ENCODE results near the gene SLC5A12. TPM values are rescaled to one million over a fixed set of nuclear protein-coding genes. Genes with fewer than 3 reads are reported as not detected.

SLC5A12 gene
- total RNA-seq, 1 experiment from 2014 or later, result not detected

DNA sequence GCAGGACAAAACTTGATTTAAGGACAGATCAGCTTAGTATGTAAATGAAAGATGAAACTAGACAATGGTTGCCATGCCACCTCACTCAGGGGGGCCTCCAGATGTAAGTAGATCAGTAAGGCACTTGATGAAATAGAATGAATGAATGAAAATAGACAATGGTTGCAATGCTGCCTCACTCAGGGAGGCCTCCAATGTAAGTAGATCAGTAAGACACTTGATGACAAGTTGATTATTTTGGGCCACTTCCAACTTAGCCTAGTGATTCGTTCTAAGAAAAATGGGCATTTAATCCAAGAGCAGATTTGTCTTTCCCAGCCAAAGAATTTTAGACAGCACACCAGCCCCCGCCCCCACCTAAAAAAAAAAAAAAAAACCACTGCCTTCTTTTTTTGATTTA is 19.2 kb upstream of the SLC5A12 start:
- H3K36me3 ChIP-seq, result no peaks in the 10 kb centered on the region
- DNase-seq (ENCODE audit: low read depth in 1 of 2, low spot score in 2 of 2), result no peak
- no peaks in the 10 kb centered on the region for H3K9me3 ChIP-seq (replicated peaks)
- H3K4me1 ChIP-seq (replicated peaks), result no peaks in the 10 kb centered on the region
- no peaks in the 10 kb centered on the region for H3K27me3 ChIP-seq (replicated peaks)
- no peak overlapping the region for H3K4me3 ChIP-seq
- H3K27ac ChIP-seq, result no peak overlapping the region

DNA sequence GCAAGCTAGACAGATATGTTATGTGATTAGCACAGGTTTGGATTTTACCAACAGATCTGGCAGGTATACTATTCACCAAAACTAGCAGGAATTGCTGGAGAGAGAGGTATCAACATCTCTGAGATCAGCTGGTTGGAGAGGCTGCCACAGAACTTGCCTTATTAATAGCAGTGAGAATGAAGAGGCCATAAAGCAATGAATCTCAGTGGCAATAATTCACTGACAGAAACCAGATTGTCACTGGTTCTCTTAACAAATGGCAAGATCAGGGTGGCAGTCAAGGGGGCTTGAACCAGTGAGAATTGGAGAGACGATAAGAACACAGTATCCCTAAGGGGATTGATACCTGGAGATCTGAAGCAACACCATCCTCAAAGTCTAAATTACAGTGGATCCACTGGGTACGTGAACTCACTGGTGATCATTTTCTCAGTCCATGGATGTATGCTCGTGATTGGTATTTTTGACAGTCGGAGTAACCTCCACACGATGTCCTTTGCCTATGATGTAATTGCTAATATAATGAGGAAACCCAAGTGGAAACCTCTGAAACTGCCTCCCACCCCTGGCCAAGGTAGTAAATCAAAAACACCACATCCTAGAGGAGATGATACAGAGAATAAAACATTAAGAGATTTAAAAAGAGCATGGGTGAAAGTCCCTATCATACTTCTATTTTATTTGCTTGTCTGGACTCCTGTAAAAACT is 17.7 kb upstream of the SLC5A12 start:
- no peak overlapping the region for H3K4me3 ChIP-seq
- H3K27ac ChIP-seq, result no peak overlapping the region
- no peak for DNase-seq (ENCODE audit: low read depth in 1 of 2, low spot score in 2 of 2)
- H3K36me3 ChIP-seq, result no peaks in the 10 kb centered on the region
- no peaks in the 10 kb centered on the region for H3K9me3 ChIP-seq (replicated peaks)
- no peaks in the 10 kb centered on the region for H3K27me3 ChIP-seq (replicated peaks)
- no peaks in the 10 kb centered on the region for H3K4me1 ChIP-seq (replicated peaks)

DNA sequence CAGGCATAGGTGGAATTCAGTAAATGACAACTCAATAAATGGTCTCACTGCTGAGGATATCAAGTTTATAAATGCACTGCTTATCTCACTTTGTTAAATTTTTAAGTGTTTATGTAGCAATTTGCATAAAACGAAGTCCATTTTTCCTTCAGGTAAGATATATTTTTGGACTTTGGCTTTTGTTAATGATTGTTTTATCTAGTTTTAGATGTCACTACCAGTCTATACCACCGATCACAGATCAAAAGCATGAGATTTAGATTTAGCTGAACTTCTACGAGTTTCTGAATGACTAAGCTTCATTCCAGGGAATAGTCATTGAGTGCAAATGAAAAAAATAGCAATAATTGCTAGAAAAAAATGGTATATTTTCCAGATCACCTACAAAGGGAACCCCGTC is 12.8 kb upstream of the SLC5A12 start:
- H3K9me3 ChIP-seq (replicated peaks), result no peaks in the 10 kb centered on the region
- H3K4me3 ChIP-seq, result no peak overlapping the region
- no peaks in the 10 kb centered on the region for H3K4me1 ChIP-seq (replicated peaks)
- no peaks in the 10 kb centered on the region for H3K36me3 ChIP-seq
- no peaks in the 10 kb centered on the region for H3K27me3 ChIP-seq (replicated peaks)
- H3K27ac ChIP-seq, result no peak overlapping the region
- no peak for DNase-seq (ENCODE audit: low read depth in 1 of 2, low spot score in 2 of 2)

DNA sequence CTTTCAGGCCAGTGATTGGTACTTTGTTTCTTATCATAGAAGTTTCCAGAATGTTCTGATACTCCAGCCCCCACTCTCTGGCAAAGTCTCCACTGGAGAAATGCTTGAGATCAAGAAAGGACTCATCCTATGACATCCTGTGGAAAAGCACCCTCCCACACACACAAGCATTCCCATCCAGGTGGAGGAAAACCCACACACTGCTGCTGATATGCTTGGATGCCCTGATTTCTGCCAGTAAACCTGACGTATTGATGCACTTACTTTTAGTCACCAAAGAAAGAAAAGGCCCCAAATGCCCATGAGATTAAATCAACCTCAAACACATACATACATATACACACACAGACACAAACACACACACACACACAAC is 9.2 kb upstream of the SLC5A12 start:
- no peaks in the 10 kb centered on the region for H3K4me1 ChIP-seq (replicated peaks)
- H3K4me3 ChIP-seq, result no peak overlapping the region
- no peaks in the 10 kb centered on the region for H3K9me3 ChIP-seq (replicated peaks)
- no peak overlapping the region for H3K27ac ChIP-seq
- H3K36me3 ChIP-seq, result no peaks in the 10 kb centered on the region
- DNase-seq (ENCODE audit: low read depth in 1 of 2, low spot score in 2 of 2), result no peak
- 0 out of 2 replicates have a peak, but pooled peaks cover under 1% of the 10 kb centered on the region for H3K27me3 ChIP-seq (replicated peaks)

DNA sequence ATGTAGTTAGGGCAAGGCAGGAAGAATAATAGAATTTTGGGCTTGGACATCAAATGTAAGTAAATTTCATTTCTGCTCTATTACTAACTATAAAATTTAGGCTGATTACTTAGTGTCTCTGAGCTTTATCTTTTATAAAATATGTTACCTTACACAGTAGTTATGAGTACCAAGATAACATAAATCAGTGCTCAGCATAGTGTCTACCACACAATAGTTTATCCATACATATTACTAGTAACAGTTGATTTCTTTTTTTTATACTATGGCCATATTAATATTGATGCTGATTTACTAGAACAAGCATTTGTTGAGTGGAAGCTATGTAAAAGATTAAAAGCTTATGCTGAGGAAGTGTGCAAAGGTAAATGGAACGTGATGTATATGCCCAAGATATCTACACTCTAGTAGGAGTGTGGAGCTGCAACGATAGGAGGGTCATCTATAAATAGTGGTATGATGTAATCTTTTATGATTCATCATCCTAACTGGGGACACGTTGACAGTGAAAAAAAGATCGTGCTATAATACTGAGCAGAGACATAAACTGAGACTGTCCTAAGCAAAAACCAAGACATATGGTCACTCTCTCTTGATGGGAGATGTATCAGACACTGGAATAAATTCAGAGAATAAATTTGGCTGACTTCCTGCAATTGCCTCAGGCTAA is 8.7 kb upstream of the SLC5A12 start:
- Histone ChIP-seq H3K27ac (no peak overlapping the region), H3K27me3 (replicated peaks) (0 out of 2 replicates have a peak, but pooled peaks cover 4% of the 10 kb centered on the region), H3K9me3 (replicated peaks) (no peaks in the 10 kb centered on the region), H3K4me1 (replicated peaks) (no peaks in the 10 kb centered on the region), H3K36me3 (no peaks in the 10 kb centered on the region), H3K4me3 (no peak overlapping the region)
- no peak for DNase-seq (ENCODE audit: low read depth in 1 of 2, low spot score in 2 of 2)

DNA sequence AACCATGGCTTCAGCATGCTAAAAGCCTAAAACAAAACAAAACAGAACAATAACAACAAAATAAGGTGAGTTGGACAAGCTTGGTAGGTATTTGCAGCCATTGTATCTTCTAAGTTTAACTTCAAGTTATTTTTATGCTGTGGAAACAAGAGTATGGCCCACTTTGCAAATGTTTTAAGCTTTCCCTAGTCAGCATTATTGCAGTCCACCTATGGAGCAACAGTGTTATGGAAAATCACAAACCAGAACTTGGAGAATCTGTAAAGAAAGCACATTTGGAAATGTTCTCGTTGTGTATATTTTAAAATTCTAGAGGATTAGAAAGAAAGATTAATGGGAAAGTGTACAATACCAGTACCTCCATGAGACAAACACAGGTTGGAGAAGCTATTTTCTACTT is 7.4 kb upstream of the SLC5A12 start:
- no peaks in the 10 kb centered on the region for H3K9me3 ChIP-seq (replicated peaks)
- 0 out of 2 replicates have a peak, but pooled peaks cover 4% of the 10 kb centered on the region for H3K27me3 ChIP-seq (replicated peaks)
- DNase-seq (ENCODE audit: low read depth in 1 of 2, low spot score in 2 of 2), result no peak
- no peak overlapping the region for H3K27ac ChIP-seq
- H3K4me3 ChIP-seq, result no peak overlapping the region
- no peaks in the 10 kb centered on the region for H3K4me1 ChIP-seq (replicated peaks)
- H3K36me3 ChIP-seq, result no peaks in the 10 kb centered on the region

DNA sequence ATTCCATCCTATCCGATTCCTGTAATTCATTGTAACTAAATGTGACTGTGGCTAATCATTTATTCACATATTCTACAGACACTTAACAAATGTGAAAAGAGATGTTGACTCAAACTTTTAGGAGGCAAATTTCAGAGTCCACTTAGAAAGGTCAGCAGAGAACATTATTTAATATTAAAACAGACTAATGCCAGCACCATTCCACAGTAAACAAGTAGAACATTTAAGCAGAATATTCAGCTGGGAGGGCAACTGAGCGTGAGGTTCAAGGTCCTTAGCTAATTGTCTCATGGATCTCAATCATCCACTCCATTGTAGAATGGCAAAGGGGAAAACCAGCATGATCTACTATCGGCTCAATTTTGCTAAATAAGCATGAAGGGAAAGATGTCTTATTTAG is 5.1 kb upstream of the SLC5A12 start:
- no peak overlapping the region for H3K4me3 ChIP-seq
- no peaks in the 10 kb centered on the region for H3K36me3 ChIP-seq
- no peak for DNase-seq (ENCODE audit: low read depth in 1 of 2, low spot score in 2 of 2)
- 0 out of 2 replicates have a peak, but pooled peaks cover 4% of the 10 kb centered on the region for H3K27me3 ChIP-seq (replicated peaks)
- H3K4me1 ChIP-seq (replicated peaks), result no peaks in the 10 kb centered on the region
- no peaks in the 10 kb centered on the region for H3K9me3 ChIP-seq (replicated peaks)
- H3K27ac ChIP-seq, result no peak overlapping the region

DNA sequence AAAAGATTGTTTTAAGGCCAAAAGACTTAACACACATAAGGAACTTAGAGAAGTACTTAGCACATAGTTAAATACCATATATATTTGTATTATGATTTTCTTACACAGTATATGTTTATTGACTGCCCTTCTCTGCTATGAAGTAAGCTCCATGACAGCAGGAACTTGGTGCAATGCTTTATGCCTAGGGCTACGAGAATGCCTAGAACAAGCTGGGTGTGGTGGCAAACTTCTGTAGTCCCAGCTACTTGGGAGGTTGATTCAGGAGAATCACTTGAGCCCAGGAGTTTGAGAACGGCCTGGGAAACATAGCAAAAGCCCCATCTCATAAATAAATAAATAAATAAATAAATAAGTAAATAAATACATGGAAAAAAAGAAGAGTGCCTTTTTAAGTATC is 1.9 kb downstream of the SLC5A12 start:
- no peak overlapping the region for H3K27ac ChIP-seq
- DNase-seq (ENCODE audit: low read depth in 1 of 2, low spot score in 2 of 2), result no peak
- H3K27me3 ChIP-seq (replicated peaks), result no peaks in the 10 kb centered on the region
- H3K4me3 ChIP-seq, result no peak overlapping the region
- no peaks in the 10 kb centered on the region for H3K9me3 ChIP-seq (replicated peaks)
- no peaks in the 10 kb centered on the region for H3K36me3 ChIP-seq
- no peaks in the 10 kb centered on the region for H3K4me1 ChIP-seq (replicated peaks)

DNA sequence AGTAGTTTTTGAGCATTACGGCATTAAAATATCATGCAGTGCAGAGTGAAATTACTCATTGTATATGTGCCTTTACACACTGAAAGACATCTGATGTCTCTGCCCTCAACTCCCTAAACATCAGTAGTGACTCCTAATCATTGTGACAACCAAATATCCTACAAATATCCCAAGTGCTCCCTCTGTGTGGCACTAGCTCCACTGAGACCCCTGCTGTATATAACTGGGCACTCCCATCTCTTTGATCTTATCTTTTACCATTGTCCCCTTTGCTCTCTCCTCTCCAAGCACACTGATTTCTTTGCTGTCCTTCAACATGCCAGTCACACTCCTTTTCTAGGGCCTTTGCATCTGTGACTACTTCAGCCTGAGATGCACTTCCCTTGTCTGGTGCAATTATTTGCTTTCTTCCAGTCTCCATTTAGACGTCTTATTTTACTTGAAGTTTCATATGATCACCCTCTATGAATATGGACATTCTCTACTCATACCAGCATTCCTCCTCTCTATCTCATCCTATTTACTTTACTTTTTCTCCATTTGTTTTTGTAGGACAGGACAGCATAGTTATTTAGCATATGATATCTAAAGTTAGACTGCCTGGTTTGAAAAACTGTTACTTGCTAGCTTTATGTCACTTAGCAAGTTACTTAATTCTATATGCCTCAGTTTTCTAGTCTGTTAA is 2.4 kb downstream of the SLC5A12 start:
- no peak for DNase-seq (ENCODE audit: low read depth in 1 of 2, low spot score in 2 of 2)
- H3K9me3 ChIP-seq (replicated peaks), result no peaks in the 10 kb centered on the region

DNA sequence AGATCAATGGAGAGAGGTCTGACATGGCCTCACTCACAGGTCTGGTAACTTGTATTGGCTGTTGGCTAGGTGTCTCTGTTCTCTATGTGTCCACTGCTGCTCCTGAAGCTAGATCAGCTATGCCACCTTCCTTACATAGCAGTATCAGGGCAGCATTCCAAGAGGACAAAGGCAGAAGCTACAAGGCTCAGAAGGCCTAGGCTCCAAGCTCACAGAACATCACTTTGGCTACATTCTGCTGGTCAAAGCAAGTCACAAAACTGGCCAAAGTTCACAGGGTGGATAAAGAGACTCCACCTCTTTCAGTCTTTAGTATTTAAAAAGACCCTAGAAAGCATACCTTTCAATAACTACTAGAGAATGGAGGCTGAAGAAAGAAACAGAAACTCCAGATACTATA is 4.1 kb downstream of the SLC5A12 start:
- Histone ChIP-seq H3K36me3 (no peaks in the 10 kb centered on the region), H3K9me3 (replicated peaks) (no peaks in the 10 kb centered on the region)
- DNase-seq (ENCODE audit: low read depth in 1 of 2, low spot score in 2 of 2), result no peak

More for the DNA sequence above, 2.4 kb downstream of the SLC5A12 start:
- no peaks in the 10 kb centered on the region for H3K27me3 ChIP-seq (replicated peaks)
- H3K4me3 ChIP-seq, result no peak overlapping the region
- H3K4me1 ChIP-seq (replicated peaks), result no peaks in the 10 kb centered on the region
- no peak overlapping the region for H3K27ac ChIP-seq
- no peaks in the 10 kb centered on the region for H3K36me3 ChIP-seq

DNA sequence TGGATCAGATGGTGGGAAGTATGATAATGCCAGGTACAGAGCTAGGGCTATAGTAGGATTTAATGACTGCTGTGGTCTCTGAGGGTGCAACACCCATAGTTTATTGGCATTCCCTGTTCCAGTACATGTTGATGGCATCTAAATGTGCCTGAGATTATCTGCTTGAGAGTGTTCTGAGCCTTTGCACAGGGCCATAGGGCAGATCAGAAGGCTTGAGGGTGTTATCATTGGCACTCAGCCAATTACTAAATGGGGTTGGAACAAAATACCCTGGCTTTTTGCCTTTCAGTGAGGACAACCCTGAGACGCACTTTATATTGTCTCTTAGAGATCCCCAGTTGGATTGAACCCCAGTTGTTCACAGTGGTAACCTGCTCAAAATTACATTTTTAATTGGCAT is 6.7 kb downstream of the SLC5A12 start:
- Histone ChIP-seq H3K9me3 (replicated peaks) (no peaks in the 10 kb centered on the region), H3K27me3 (replicated peaks) (peaks cover 2% of the 10 kb centered on the region; the same call in 1 of the 2 replicates), H3K36me3 (no peaks in the 10 kb centered on the region), H3K27ac (no peak overlapping the region), H3K4me3 (no peak overlapping the region), H3K4me1 (replicated peaks) (no peaks in the 10 kb centered on the region)
- no peak for DNase-seq (ENCODE audit: low read depth in 1 of 2, low spot score in 2 of 2)

More for the DNA sequence above, 4.1 kb downstream of the SLC5A12 start:
- Histone ChIP-seq H3K27me3 (replicated peaks) (no peaks in the 10 kb centered on the region; the same call in 1 of the 2 replicates), H3K4me3 (no peak overlapping the region), H3K27ac (no peak overlapping the region), H3K4me1 (replicated peaks) (no peaks in the 10 kb centered on the region)

DNA sequence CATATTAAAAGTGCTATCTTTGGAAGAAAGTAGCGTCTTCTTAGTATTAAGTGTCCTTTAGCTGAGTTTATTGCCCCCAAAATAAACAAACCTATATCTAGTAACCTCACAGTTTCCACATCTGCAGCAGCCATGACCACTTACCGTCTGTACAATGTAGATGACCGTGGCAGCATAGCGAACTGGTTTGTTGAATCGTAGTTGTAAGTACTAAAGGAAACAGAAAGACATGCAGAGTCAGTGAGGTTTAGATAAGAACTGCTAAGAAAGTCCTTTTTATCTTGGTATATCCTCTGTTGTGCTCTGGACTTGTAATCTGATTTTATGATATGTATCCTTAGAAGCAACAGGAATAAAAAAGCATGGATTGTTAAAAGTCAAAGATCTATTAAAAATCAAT is 9.4 kb downstream of the SLC5A12 start:
- H3K4me3 ChIP-seq, result no peak overlapping the region
- no peak for DNase-seq (ENCODE audit: low read depth in 1 of 2, low spot score in 2 of 2)
- H3K4me1 ChIP-seq (replicated peaks), result no peaks in the 10 kb centered on the region
- no peaks in the 10 kb centered on the region for H3K9me3 ChIP-seq (replicated peaks)
- peaks cover 2% of the 10 kb centered on the region; the same call in 1 of the 2 replicates for H3K27me3 ChIP-seq (replicated peaks)
- no peaks in the 10 kb centered on the region for H3K36me3 ChIP-seq
- H3K27ac ChIP-seq, result no peak overlapping the region

DNA sequence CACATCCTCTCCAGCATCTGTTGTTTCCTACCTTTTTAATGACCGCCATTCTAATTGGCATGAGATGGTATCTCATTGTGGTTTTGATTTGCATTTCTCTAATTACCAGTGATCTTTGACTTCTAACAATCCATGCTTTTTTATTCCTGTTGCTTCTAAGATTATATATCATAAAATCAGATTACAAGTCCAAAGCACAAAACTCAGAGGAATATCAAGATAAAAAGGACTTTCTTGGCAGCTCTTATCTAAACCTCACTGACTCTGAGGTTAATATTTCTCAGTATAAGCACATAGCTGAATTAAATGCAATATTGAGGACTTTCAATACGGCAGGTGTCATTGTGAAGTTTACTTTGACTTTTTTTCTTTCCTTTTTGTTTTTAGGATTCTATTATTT is 11.4 kb downstream of the SLC5A12 start:
- Histone ChIP-seq H3K27ac (no peak overlapping the region), H3K9me3 (replicated peaks) (no peaks in the 10 kb centered on the region), H3K36me3 (no peaks in the 10 kb centered on the region), H3K4me3 (no peak overlapping the region), H3K27me3 (replicated peaks) (peaks cover 2% of the 10 kb centered on the region; the same call in 1 of the 2 replicates), H3K4me1 (replicated peaks) (no peaks in the 10 kb centered on the region)
- DNase-seq (ENCODE audit: low read depth in 1 of 2, low spot score in 2 of 2), result no peak
